ENCODE data around the gene LBX2.

The LBX2 gene

GRCh38 chr2:74458132-74458937 is 41.1 kb downstream of the LBX2 start, which contains the start of gene WBP1:
WBP1 (plus strand) TSS chr2:74458438; CDS start chr2:74458603, 165 bp downstream.
- peak; percentile 98 to 99 (median 98) for DNase-seq (ENCODE audit: low read depth in 2 of 3, low spot score in 1 of 3)

- DNase-seq (ENCODE audit: low read depth in 2 of 3, low spot score in 1 of 3), result peak; percentile 66 to 75 (median 69)
These were observed 41.8 kb downstream of the LBX2 start for GRCh38 chr2:74457549-74458131.

GRCh38 chr2:74457129-74457548 is 42.3 kb downstream of the LBX2 start:
- no peak for DNase-seq (ENCODE audit: low read depth in 2 of 3, low spot score in 1 of 3)

GRCh38 chr2:74454654-74455511 is 44.5 kb downstream of the LBX2 start, which contains the start of gene INO80B:
INO80B (plus strand) TSS chr2:74455087; CDS start chr2:74455117, 30 bp downstream.
- peak; percentile 94 to 100 (median 99) for DNase-seq (ENCODE audit: low read depth in 2 of 3, low spot score in 1 of 3)

- DNase-seq (ENCODE audit: low read depth in 2 of 3, low spot score in 1 of 3), result no peak
These were observed 48.7 kb downstream of the LBX2 start for GRCh38 chr2:74450570-74451190.

- DNase-seq (ENCODE audit: low read depth in 2 of 3, low spot score in 1 of 3), result no peak
These were observed 50.6 kb downstream of the LBX2 start for GRCh38 chr2:74448771-74449170.
